Measurements from ENCODE around the gene PM20D2. TPM values are rescaled to one million over a fixed set of nuclear protein-coding genes. Genes with fewer than 3 reads are reported as not detected.

PM20D2 gene
- 22.1 TPM for total RNA-seq

GRCh38 chr6:89145956-89146717 lies at the start of gene PM20D2:
Gene PM20D2 (plus strand): TSS chr6:89146055. CDS start chr6:89146145, 90 bp downstream.

GRCh38 chr6:89117211-89118108 lies 28.4 kb upstream of the PM20D2 start, which contains the start of gene SRSF12:
Gene SRSF12 (minus strand): TSS chr6:89118071. CDS start chr6:89117887, 184 bp downstream.

Other genes with a start within 250 kb of the PM20D2 start
- 69.2 TPM for gene RNGTT, start 182.4 kb upstream of the PM20D2 start, total RNA-seq
- gene PNRC1, start 65.3 kb upstream of the PM20D2 start, total RNA-seq = 81.0 TPM
- 45.0 TPM for gene SRSF12, start 28.0 kb upstream of the PM20D2 start, total RNA-seq
- gene GABRR1, start 71.3 kb downstream of the PM20D2 start, total RNA-seq = 0.46 TPM
- not detected for gene GABRR2, start 169.2 kb downstream of the PM20D2 start, total RNA-seq
- gene UBE2J1, start 206.7 kb downstream of the PM20D2 start, total RNA-seq = 57.2 TPM

Measured in diencephalon (tissue), 1 donor.